GM19193 (cell line): ENCODE data around the gene TRIM39.

Source experiments
- POLR2A ChIP-seq: IDR thresholded peaks from 4 replicates; pipeline ENCODE4 v1.6.1; 2011; ENCODE audit not compliant: insufficient read depth, insufficient read length; ENCODE audit errors: extremely low read depth

Gene TRIM39

GRCh38 chr6:30386166-30386565, 59.4 kb downstream of the TRIM39 start:
- no peak for TF ChIP-seq POLR2A

DNA sequence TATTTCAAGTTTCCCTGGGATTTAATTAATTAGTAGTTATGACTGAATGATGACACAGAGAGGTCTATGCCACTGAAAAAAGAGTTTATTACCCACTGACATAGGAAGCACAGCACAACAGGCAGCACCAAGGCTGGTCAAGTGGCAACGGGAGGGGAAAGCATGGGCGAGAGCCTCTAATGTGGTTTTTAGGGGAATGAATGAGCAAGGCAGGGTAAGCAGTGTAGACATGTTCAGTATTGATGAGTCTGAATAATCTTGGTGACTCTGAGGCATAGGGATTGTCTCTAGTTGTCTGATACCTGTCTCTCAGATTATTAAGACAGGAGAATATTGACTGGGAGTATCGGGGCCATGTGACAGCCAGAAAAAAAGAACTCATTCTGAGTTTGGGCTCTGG, 64.5 kb downstream of the TRIM39 start:
- TF ChIP-seq POLR2A, result no peak
